ENCODE data around the gene AREL1.
A peak's percentile ranks its signal among the peaks of the same experiment; 100 is the strongest.

The AREL1 gene

GRCh38 chr14:74634964-74635363, 77.9 kb downstream of the AREL1 start:
- no peak for DNase-seq

DNA sequence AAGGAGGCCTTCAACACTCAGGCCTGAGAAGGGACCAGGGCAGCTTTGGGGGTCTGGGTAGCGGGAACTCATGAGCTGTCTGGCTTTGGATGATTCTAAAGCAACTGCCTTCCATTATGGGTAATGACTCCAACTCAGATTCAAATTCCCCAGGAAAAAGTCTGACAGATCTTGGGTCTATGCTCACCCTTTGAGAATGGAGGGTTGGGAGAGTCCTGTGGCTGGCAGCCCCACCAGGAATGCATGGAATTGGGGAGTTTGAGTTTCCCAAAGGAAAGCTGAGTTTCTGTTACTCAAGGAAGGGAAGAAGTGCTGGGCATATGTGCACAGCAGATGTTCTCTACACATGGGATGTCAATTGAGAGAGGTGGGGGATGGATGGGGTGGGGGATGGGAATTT, 78.4 kb downstream of the AREL1 start:
- no peak for DNase-seq

DNA sequence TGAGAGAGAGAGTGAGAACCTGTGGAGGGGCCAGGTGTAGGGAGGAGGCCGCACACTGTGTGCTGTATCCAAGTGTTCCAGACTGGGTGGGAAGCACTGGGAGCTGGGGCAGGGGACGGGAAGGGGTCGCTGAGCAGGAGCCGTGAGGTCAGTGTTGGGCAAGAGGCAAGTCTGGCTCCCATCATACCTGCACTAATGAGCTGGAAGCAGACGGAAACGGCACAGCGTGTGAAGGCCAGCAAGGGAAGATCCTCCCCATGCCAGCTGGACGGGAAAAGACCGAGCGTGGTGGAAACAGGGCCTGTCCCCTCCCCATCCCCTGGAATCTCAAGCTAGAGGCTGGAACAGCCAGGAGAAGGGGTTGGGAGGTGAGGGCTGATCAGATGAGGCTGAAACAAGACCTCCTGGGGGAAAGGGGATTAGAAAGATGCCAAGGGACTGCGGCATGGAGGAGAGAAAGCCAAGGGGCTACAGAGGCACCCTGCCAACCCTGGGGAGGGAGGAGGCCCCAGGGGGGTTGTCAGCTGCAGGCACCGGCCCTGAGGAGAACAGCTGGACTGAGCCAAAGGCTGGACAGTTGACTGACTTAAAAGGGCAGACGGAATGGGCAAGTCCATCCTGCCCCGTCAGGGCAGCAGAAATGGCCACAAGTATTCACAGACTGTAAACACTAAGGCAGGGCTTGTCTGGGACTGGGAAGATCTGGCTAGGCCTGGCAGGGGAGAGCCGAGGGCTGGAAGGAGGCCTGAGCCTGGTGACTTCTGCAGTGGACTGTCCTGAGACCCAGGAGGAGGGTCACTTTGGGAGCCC, 81.8 kb downstream of the AREL1 start:
- no peak for DNase-seq

- no peak for DNase-seq
These were observed 84.5 kb downstream of the AREL1 start for GRCh38 chr14:74628418-74628817.

DNA sequence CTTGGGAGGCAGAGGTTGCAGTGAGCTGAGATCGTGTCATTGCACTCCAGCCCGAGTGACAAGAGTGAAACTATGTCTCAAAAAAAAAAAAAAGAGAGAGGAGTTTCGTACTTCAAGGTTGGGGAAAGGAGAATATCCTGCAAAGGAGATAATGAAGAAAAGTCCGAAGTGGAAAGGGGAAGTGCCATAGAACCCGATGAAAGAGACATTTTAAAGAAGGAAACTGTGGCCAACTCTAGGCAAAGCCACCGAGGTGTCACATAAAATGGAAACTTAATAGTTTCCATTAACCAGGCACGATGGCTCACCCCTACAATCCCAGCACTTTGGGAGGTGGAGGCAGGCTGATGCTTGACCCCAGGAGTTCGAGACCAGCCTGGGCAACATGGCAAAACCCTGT, 85.8 kb downstream of the AREL1 start:
- DNase-seq = no peak

GRCh38 chr14:74622257-74622656, 90.6 kb downstream of the AREL1 start:
- DNase-seq = no peak

GRCh38 chr14:74621556-74621955, 91.3 kb downstream of the AREL1 start:
- no peak for DNase-seq

GRCh38 chr14:74620923-74621322, 92.0 kb downstream of the AREL1 start:
- DNase-seq = no peak

DNA sequence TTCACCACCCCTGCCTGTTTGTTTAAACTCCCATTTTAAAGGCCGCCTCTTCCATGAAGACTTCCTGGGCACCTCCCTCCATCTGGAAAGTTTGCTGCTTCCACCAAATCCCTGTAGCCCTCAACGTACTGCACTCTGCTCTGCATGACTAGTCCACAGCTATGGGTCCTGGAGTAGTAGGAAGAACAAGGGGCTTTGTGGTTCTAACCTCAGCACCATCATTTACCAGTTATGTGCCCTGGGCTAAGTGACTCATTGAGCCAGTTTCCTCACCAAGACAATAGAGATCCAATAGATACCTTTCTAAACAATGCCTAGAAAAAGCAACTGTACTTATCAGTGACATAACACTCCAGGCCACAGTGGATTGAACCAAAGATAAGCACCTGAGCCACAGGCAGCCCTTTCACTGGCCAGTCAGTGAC, 92.4 kb downstream of the AREL1 start:
- no peak for DNase-seq

GRCh38 chr14:74619672-74620131, 93.2 kb downstream of the AREL1 start:
- DNase-seq = no peak

GRCh38 chr14:74618078-74618952, 94.6 kb downstream of the AREL1 start:
- DNase-seq = peak; percentile 48

GRCh38 chr14:74616996-74617700, 95.7 kb downstream of the AREL1 start:
- DNase-seq = no peak

GRCh38 chr14:74616507-74616906, 96.4 kb downstream of the AREL1 start:
- no peak for DNase-seq

- DNase-seq = no peak
These were observed 97.1 kb downstream of the AREL1 start for GRCh38 chr14:74615735-74616134.

- DNase-seq = no peak
These were observed 98.1 kb downstream of the AREL1 start for GRCh38 chr14:74614508-74615495.

- DNase-seq = no peak
These were observed 99.5 kb downstream of the AREL1 start for GRCh38 chr14:74613211-74613914.

- peak; percentile 86 for DNase-seq
These were observed 100.4 kb downstream of the AREL1 start for GRCh38 chr14:74612350-74613021.

DNA sequence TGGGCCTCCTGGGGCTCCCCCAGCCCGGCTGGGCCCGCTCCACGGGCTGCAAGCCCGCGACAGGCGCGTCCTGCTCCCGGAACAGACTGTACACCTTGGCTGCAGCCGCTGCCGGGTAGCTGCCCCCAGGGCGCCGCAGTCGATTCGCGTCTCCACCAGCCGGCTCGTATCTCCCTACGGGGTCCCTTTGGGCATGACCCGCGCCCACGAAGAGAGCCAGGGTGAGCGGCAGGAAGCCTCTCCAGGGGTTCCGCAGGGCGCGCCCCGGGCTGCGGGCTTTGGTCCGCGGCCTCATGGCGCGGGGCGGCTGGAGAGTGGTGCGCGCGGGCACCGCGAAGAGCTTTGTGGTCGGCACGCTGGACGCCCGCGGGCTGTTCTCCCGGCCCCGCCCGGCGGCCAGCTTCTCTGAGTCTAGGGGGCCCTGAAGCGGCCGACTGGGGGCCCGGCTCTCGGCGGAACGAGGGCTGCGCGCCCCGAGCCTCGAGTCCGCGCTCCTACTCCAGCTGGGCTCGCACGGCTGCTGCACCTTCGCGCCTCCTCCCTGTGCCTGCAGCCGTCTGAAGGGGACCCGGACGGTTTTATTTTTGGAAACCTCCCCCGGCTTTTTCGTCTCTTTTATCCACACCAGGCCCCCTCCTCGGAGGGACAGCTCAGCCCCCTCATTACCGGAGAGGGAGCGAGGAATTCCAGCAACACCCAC, 101.1 kb downstream of the AREL1 start, which contains the start of gene LTBP2:
LTBP2 (minus strand) TSS at position 588 of the 700 bp plus-strand sequence; CDS start at position 295, 293 bp downstream.
- DNase-seq = peak; percentile 39

Data from activated CD4-positive, CD25-positive, alpha-beta regulatory T cell treated with anti-CD3 and anti-CD28 coated beads, Interleukin-2, amount 50 U/mL, for 72 hours (primary cell).